Thyroid gland (tissue), 4 donors: ENCODE data around the gene DPY19L1.

Experiments used
- POLR2A ChIP-seq, 2 donors: fragments of 450-650 bp; IDR thresholded peaks; one replicate each; pipeline ENCODE4 v1.6.1; 2017; ENCODE audit warnings: antibody characterized with exemption in 2 of 2, mild to moderate bottlenecking in 2 of 2, moderate library complexity in 1 of 2
- TF ChIP-seq, protein P1 (sequence below), 6 experiments: fragments of 200-600 bp in 3 of 6; fragments of 450-650 bp in 3 of 6; sonication (generic) in 3 of 6; IDR thresholded peaks; one replicate each; pipeline ENCODE4 v1.5.1; 2016 to 2019; ENCODE audit warnings: antibody characterized with exemption in 6 of 6, mild to moderate bottlenecking in 2 of 6, inconsistent platforms in 1 of 6, moderate library complexity in 1 of 6

DNA sequence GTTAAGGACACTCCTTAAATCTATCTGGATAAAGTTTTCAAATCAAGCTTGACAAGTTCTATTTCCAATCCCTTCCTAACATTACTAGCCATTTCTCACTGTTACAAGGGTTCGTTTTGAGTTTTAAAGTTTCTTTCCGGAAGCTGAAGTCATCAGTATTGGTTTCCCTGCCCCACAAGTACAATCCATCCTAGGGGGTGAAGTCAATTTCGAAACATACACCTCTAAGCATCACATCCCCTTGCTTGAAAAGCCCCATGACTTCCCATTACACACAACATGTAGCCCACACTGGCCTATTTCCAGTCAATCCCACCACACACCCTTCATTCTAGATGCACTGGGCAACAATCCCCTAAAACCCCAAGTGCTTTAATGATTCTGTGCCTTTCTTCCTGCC is 13.0 kb downstream of the DPY19L1 start:
- TF ChIP-seq, protein P1, sequence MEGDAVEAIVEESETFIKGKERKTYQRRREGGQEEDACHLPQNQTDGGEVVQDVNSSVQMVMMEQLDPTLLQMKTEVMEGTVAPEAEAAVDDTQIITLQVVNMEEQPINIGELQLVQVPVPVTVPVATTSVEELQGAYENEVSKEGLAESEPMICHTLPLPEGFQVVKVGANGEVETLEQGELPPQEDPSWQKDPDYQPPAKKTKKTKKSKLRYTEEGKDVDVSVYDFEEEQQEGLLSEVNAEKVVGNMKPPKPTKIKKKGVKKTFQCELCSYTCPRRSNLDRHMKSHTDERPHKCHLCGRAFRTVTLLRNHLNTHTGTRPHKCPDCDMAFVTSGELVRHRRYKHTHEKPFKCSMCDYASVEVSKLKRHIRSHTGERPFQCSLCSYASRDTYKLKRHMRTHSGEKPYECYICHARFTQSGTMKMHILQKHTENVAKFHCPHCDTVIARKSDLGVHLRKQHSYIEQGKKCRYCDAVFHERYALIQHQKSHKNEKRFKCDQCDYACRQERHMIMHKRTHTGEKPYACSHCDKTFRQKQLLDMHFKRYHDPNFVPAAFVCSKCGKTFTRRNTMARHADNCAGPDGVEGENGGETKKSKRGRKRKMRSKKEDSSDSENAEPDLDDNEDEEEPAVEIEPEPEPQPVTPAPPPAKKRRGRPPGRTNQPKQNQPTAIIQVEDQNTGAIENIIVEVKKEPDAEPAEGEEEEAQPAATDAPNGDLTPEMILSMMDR (IDR thresholded peaks at IDR 0.05), result no peak
- TF ChIP-seq POLR2A (IDR thresholded peaks at IDR 0.05), result no peak
